ENCODE measurements around the gene ULBP3. TPM values are rescaled to one million over a fixed set of nuclear protein-coding genes. Genes with fewer than 3 reads are reported as not detected.

ULBP3 gene
- total and polyA plus RNA-seq, 9 of the 15 experiments (the other 6 are each of a cell fraction or from before 2014, with no cell fraction given): 0.25 to 0.33 TPM; not detected in 7

GRCh38 chr6:150088481-150089154, 19.7 kb upstream of the ULBP3 start (continued):
- no peak for TF ChIP-seq ZNF512 (tag; IDR thresholded peaks at IDR 0.05)
- peak; percentile 16; the same call in 1 of the 2 replicates for TF ChIP-seq TFAP4 (CRISPR knock-in tag; IDR thresholded peaks at IDR 0.05; ENCODE audit: borderline replicate concordance)
- TF ChIP-seq, protein P1, sequence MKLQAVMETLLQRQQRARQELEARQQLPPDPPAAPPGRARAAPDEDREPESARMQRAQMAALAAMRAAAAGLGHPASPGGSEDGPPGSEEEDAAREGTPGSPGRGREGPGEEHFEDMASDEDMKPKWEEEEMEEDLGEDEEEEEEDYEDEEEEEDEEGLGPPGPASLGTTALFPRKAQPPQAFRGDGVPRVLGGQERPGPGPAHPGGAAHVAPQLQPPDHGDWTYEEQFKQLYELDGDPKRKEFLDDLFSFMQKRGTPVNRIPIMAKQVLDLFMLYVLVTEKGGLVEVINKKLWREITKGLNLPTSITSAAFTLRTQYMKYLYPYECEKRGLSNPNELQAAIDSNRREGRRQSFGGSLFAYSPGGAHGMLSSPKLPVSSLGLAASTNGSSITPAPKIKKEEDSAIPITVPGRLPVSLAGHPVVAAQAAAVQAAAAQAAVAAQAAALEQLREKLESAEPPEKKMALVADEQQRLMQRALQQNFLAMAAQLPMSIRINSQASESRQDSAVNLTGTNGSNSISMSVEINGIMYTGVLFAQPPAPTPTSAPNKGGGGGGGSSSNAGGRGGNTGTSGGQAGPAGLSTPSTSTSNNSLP (IDR thresholded peaks at IDR 0.05; ENCODE audit: borderline replicate concordance, low read depth, low read length): no peak
- TF ChIP-seq ATF4 (CRISPR knock-in tag; IDR thresholded peaks at IDR 0.05): no peak
- TF ChIP-seq CTBP1 (IDR thresholded peaks at IDR 0.05; ENCODE audit: borderline replicate concordance): peak; percentile 50; the same call in 1 of the 2 replicates
- TF ChIP-seq ZNF3 (CRISPR knock-in tag; IDR thresholded peaks at IDR 0.05): no peak
- no peak for TF ChIP-seq ETV1 (tag; conservative IDR thresholded peaks at IDR 0.05; ENCODE audit: low read depth)
- peak in 1 of 2 experiments; percentile 30; a peak in 2 of 4 replicates for TF ChIP-seq KDM1A (IDR thresholded peaks at IDR 0.05)
- no peak for TF ChIP-seq CBFA2T2 (conservative IDR thresholded peaks at IDR 0.05)
- no peak for TF ChIP-seq GABPA (tag; conservative IDR thresholded peaks at IDR 0.05; ENCODE audit: low read depth)
- TF ChIP-seq, protein P2, sequence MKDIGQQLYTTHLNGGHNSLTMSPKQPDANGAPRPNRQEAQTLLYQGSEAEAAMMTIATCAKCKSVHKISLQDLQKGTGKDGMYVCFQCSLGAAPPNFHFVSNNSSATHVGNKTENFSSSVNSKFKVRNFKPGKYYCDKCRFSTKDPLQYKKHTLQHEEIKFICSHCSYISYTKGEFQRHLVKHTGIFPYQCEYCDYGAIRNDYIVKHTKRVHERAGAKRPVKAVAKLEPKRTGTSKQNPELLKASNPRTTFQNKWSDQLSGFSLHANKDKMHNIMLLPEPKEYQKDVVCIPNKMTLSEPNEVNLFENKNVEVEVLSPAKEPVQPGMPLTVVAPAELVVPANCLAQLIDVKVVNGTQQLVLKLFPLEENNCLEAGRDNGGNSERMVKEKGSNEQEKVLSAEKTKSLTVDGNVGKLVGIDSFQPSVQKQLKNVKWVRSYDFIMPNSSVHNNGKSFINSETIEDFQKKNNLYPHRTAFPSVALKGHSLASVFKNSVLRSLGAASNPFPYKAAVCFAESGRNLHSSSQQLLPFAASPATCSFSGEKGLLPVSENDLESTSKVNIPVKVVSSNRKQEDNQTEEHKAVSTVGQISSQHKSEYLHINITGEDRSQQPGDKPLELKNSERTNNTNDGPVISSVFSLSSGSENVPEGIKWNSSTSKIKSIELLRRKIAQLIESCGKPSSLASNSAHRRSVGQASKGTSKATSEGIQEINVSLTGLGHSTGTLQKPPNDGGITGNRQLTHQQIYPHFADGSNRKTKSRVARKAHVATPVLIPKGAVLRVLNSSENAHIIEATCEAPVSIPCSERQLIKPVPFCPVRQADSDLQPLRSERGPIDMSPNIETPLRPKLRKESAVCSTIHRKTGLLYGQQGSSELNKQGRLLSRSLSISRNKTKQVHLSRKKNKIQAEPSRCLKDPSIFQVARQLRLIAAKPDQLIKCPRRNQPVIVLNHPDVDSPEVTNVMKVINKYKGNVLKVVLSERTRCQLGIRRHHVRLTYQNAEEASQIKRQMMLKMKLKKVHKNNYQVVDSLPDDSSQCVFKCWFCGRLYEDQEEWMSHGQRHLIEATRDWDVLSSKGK (CRISPR knock-in tag; IDR thresholded peaks at IDR 0.05): no peak
- no peak for TF ChIP-seq SETDB1 (IDR thresholded peaks at IDR 0.05; ENCODE audit: low read length)
- TF ChIP-seq THRA (IDR thresholded peaks at IDR 0.05): no peak
- TF ChIP-seq ATF1 (CRISPR knock-in tag; IDR thresholded peaks at IDR 0.05): no peak
- TF ChIP-seq ATF1 (tag; IDR thresholded peaks at IDR 0.05): no peak
- TF ChIP-seq SRF (CRISPR knock-in tag; IDR thresholded peaks at IDR 0.05): peak in 1 of 2 experiments; percentile 35; a peak in 1 of 4 replicates
- no peak for TF ChIP-seq GATAD2A (IDR thresholded peaks at IDR 0.05)
- TF ChIP-seq DNMT1 (IDR thresholded peaks at IDR 0.05): no peak
